ENCODE measurements around the gene LRR1. TPM values are rescaled to one million over a fixed set of nuclear protein-coding genes. Genes with fewer than 3 reads are reported as not detected.

Gene LRR1
- total and polyA plus RNA-seq, 2 experiments from 2014 or later, result 10.6 to 15.4 TPM

GRCh38 chr14:49553892-49554291 lies 44.8 kb upstream of the LRR1 start:
- no peak overlapping the region for H3K27ac ChIP-seq
- DNase-seq (ENCODE audit: low spot score), result no peak
- H2AFZ ChIP-seq, result no peak overlapping the region

GRCh38 chr14:49559979-49560768 lies 38.6 kb upstream of the LRR1 start:
- no peaks in the 10 kb centered on the region for H3K79me2 ChIP-seq
- no peaks in the 10 kb centered on the region for H3K9me2 ChIP-seq (replicated peaks; ENCODE audit: insufficient read depth)
- TF ChIP-seq CTCF (IDR thresholded peaks at IDR 0.05; ENCODE audit: poor library complexity) (no peak), EZH2phosphoT487 (IDR thresholded peaks at IDR 0.05; ENCODE audit: low read depth, severe bottlenecking, unreplicated experiment) (no peak), EZH2 (IDR thresholded peaks at IDR 0.05; ENCODE audit: borderline replicate concordance) (no peak)
- no peak overlapping the region for H2AFZ ChIP-seq
- no peaks in the 10 kb centered on the region for H3K27me3 ChIP-seq
- H4K20me1 ChIP-seq (ENCODE audit: insufficient read depth, poor library complexity, severe bottlenecking), result no peaks in the 10 kb centered on the region
- no peak overlapping the region for H3K4me3 ChIP-seq
- H3K4me2 ChIP-seq, result no peak overlapping the region
- no peak for DNase-seq (ENCODE audit: low spot score)
- no peaks in the 10 kb centered on the region for H3K4me1 ChIP-seq (ENCODE audit: insufficient read depth)
- no peaks in the 10 kb centered on the region for H3K36me3 ChIP-seq (replicated peaks; ENCODE audit: insufficient read depth, low read depth)
- no peaks in the 10 kb centered on the region for H3K9me3 ChIP-seq (ENCODE audit: low read depth)
- no peak overlapping the region for H3K27ac ChIP-seq
- WGBS (ENCODE audit: low lambda C conversion rate, missing lambda C conversion rate), result 94% methylated on average over 6 of the region's 6 CpGs

More at GRCh38 chr14:49553892-49554291, 44.8 kb upstream of the LRR1 start:
- Histone ChIP-seq H4K20me1 (ENCODE audit: insufficient read depth, poor library complexity, severe bottlenecking) (no peaks in the 10 kb centered on the region), H3K36me3 (replicated peaks; ENCODE audit: insufficient read depth, low read depth) (no peaks in the 10 kb centered on the region), H3K79me2 (no peaks in the 10 kb centered on the region), H3K9me2 (replicated peaks; ENCODE audit: insufficient read depth) (no peaks in the 10 kb centered on the region), H3K4me2 (no peak overlapping the region), H3K9me3 (ENCODE audit: low read depth) (no peaks in the 10 kb centered on the region), H3K4me1 (ENCODE audit: insufficient read depth) (no peaks in the 10 kb centered on the region), H3K27me3 (no peaks in the 10 kb centered on the region), H3K4me3 (no peak overlapping the region)
- TF ChIP-seq EZH2 (IDR thresholded peaks at IDR 0.05; ENCODE audit: borderline replicate concordance) (no peak), CTCF (IDR thresholded peaks at IDR 0.05; ENCODE audit: poor library complexity) (no peak), EZH2phosphoT487 (IDR thresholded peaks at IDR 0.05; ENCODE audit: low read depth, severe bottlenecking, unreplicated experiment) (no peak)
- 62% methylated on average over 3 of the region's 3 CpGs for WGBS (ENCODE audit: low lambda C conversion rate, missing lambda C conversion rate)

- H3K79me2 ChIP-seq, result no peaks in the 10 kb centered on the region
- no peak overlapping the region for H3K27ac ChIP-seq
- no peaks in the 10 kb centered on the region for H3K4me1 ChIP-seq (ENCODE audit: insufficient read depth)
- H3K36me3 ChIP-seq (replicated peaks; ENCODE audit: insufficient read depth, low read depth), result no peaks in the 10 kb centered on the region
- DNase-seq (ENCODE audit: low spot score), result no peak
- H3K27me3 ChIP-seq, result no peaks in the 10 kb centered on the region
- H4K20me1 ChIP-seq (ENCODE audit: insufficient read depth, poor library complexity, severe bottlenecking), result no peaks in the 10 kb centered on the region
- no peak overlapping the region for H3K4me2 ChIP-seq
- no peak overlapping the region for H3K4me3 ChIP-seq
- H3K9me2 ChIP-seq (replicated peaks; ENCODE audit: insufficient read depth), result no peaks in the 10 kb centered on the region
- 88% methylated on average over 12 of the region's 12 CpGs for WGBS (ENCODE audit: low lambda C conversion rate, missing lambda C conversion rate)
- no peaks in the 10 kb centered on the region for H3K9me3 ChIP-seq (ENCODE audit: low read depth)
- no peak overlapping the region for H2AFZ ChIP-seq
- TF ChIP-seq EZH2 (IDR thresholded peaks at IDR 0.05; ENCODE audit: borderline replicate concordance) (no peak), EZH2phosphoT487 (IDR thresholded peaks at IDR 0.05; ENCODE audit: low read depth, severe bottlenecking, unreplicated experiment) (no peak), CTCF (IDR thresholded peaks at IDR 0.05; ENCODE audit: poor library complexity) (no peak)
Observed at GRCh38 chr14:49566714-49567113, 32.0 kb upstream of the LRR1 start.
